ENCODE measurements around the gene MFRP. TPM values are rescaled to one million over a fixed set of nuclear protein-coding genes. Genes with fewer than 3 reads are reported as not detected.
A peak's percentile ranks its signal among the peaks of the same experiment; 100 is the strongest.

The MFRP gene
- total RNA-seq, 1 donor from 2014 or later = not detected

- ATAC-seq = no peak
- intact Hi-C loops (cut with micrococcal nuclease) = no loop called here
- no peak for DNase-seq
Observed at GRCh38 chr11:119341222-119342022, 5.1 kb downstream of the MFRP start.

DNA sequence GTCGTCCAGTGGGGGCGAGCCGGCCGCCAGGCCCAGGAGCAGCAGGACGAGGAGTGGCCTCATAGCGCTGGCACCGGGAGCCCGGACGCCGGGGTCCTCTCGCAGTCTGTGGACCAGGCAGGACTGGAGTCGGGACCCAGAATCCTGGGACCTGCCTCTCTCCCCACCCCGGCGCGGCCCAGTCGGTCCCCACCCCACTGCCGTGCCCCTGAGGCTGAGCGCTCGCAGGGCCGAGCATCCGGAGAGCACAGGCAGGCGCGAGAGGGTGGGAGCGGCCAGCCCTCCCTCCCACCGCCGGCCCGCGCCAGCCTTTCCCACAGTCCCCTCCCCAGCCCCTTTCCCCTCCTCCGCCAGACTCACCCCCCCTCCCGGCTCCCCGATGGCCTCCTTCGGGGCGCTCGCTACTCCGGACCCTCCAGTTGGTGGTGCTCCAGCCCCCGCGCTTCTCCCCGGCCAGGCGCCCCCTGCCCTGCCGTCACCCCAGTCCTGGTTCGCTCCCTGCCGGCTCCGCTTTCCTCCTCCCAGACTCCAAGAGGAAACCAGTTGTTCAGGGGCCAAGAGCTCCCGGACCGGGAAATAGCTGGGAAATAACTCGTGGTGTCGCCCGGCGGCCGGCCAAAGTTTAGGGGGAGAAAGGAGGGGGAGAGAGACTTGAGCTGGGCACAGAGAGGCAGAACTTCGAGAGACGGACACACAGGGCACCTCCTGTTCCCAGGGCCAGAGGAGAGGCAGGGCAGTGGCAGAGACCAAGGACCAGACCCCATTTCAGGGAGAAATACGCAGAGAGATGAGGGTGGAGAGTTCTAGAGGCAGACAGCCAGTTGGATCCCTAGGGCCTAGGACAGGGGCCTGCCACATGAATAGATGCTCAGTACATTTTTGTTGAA is 5.9 kb downstream of the MFRP start, which contains the start of gene C1QTNF5:
Gene C1QTNF5 (minus strand): TSS at position 549 of the 887 bp plus-strand sequence. CDS start 486 bp downstream, at position 63.
- DNase-seq (peak; percentile 91), ATAC-seq (peak; percentile 65)
- intact Hi-C loops (cut with micrococcal nuclease) = no loop called here

DNA sequence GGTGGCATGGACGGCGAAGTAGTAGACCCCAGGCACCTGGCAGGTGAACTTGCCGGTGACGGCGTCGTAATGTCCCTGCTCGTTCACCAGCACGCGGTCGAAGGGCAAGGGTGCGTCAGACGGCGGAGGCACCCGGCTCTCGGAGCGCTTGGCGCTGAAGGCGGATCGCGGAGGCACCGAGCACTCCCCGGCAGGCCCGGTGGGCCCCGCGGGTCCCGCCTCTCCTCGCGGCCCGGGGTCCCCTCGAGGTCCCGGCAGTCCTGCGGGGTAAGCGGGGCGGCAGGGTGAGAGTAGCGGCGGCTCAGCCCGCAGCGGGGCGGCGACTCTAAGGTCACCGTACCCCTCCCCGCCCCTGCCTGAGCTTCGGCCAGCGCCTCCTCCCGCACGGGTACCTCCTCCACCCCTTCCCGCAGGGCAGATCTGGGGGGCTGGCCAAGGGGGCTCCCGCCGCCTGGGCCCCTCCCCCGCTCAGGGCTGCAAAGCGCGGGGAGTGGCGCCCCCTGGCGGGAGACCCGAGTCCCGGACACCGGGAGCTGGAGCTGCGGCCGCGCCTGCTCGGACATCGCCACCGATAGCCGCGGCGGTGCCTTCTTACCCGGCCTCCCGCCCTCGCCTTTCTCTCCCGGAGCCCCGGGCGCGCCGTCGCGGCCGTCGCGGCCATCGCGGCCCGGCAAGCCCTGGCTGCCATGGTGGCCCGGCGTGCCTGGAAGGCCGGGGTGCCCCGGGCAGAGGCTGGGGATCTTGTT is 6.7 kb downstream of the MFRP start:
- peak; percentile 88 for DNase-seq
- intact Hi-C loops (cut with micrococcal nuclease) = no loop called here
- peak; percentile 78 for ATAC-seq

- DNase-seq = peak; percentile 56
- intact Hi-C loops (cut with micrococcal nuclease) = no loop called here
Observed at GRCh38 chr11:119338965-119339588, 7.4 kb downstream of the MFRP start.

DNA sequence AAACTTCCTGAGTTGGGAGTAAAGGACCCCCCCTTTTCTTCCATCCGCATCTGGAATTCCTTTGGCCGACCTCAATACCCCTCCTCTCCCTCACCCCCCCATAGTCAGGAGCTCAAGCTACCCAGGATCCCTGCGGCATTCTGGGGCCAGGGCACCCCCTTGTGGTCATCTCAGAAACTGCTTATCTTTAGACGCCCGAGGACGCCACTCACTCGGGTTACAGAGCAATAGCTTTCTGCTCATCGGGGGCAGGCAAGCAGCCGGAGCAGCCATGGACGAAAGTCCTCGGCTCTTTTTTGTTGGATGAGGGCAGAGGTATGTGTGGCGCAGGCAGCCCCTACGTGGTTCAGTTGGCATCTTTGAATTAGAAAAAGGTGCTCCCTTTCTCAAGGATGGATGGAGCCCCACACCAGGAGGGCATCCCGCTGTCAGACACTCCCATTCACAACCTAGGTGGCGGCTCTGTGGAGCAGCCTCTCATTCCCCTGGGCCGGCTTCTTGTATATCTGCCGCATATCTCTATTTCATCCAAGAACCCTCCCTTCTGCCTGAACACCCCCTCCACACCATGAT is 8.1 kb downstream of the MFRP start:
- DNase-seq (peak; percentile 71), ATAC-seq (peak; percentile 16)
- intact Hi-C loops (cut with micrococcal nuclease) = no loop called here

More at GRCh38 chr11:119338965-119339588, 7.4 kb downstream of the MFRP start:
- ATAC-seq = peak; percentile 8

GRCh38 chr11:119337581-119338317 is 8.8 kb downstream of the MFRP start:
- DNase-seq (no peak), ATAC-seq (no peak)
- intact Hi-C loops (cut with micrococcal nuclease) = no loop called here

GRCh38 chr11:119336744-119337469 is 9.6 kb downstream of the MFRP start:
- no peak for ATAC-seq
- no peak for DNase-seq
- intact Hi-C loops (cut with micrococcal nuclease) = no loop called here

GRCh38 chr11:119335655-119336543 is 10.6 kb downstream of the MFRP start:
- ATAC-seq (no peak), DNase-seq (peak; percentile 50)

GRCh38 chr11:119335091-119335654 is 11.3 kb downstream of the MFRP start:
- intact Hi-C loops (cut with micrococcal nuclease) = no loop called here
- ATAC-seq (no peak), DNase-seq (no peak)

More at GRCh38 chr11:119335655-119336543, 10.6 kb downstream of the MFRP start:
- intact Hi-C loops (cut with micrococcal nuclease) = no loop called here

DNA sequence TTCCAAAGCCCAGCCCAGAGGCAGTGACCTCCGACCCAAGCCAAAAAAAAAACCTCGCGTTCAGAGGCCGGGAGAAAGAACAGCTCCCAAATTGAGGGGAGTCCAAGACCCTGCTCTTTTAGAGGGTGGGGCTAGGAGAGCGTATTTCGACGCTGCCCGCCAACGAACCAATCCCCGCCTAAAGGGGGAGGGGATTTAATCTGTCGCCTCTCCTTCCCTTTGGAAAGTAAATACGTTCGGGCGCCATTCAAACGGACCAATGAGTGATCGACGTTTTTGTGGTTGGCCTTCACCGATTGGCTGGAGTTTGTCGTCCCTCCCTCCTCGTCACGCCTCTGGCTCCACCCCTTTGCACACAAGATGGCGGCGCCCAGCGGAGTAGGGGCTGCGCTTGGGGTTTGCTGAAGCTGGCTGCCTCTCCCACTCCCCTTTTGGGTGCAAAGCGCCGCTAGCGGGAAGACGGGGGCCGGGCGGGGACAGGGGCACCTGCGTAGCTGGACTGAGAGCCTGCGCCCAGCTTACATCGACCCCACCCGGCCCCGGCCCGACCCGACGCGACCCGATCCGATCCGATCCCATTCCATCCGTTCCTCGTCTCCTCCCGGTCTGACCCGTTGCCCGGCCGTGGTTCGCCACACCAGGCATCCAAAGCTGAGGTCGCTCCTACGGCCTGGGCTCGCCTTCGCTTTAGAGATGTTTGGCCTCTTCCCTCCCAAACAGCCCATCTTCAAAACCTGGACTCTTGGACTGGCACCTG is 12.2 kb downstream of the MFRP start, which contains the start of gene RNF26:
Gene RNF26 (plus strand): TSS at position 354 of the 757 bp plus-strand sequence. CDS start 596 bp downstream, outside the sequence.
- DNase-seq (peak; percentile 92), ATAC-seq (peak; percentile 92)
- intact Hi-C loops (cut with micrococcal nuclease) = no loop called here

DNA sequence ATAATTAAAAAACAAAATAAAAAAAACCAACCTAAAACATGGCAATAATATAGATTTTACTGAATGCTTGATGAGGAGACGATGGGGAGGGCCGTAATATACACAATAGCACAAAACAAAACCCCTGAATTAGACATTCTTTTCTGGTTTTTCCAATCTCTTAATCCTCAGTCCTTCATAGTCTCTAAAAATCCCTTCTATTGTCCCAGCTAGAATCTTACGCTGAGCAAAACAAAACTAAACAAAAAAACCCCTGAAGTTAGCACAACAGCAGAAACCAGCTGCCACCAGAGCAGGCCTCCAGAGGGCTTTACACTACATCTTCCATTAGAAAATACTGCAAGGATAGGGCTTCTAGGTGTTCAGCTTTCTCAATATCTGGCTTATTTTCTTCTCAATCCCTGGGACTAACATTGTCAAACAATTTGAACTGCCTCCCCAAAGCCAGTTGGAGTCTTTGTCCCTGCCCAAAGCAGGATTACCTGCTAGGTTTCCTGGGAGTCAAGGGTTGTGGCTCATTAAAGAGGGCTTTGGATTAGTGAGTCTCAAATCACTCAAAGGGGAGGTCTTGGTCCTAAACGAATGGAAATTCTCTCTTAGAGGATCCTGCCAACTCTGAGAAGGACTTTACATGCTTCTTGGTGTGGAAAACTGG is 14.3 kb downstream of the MFRP start:
- intact Hi-C loops (cut with micrococcal nuclease) = no loop called here
- no peak for DNase-seq
- no peak for ATAC-seq

GRCh38 chr11:119330237-119330636 is 16.3 kb downstream of the MFRP start:
- intact Hi-C loops (cut with micrococcal nuclease) = no loop called here
- DNase-seq (no peak), ATAC-seq (no peak)

- ATAC-seq = no peak
- intact Hi-C loops (cut with micrococcal nuclease) = no loop called here
Observed at GRCh38 chr11:119329320-119329719, 17.2 kb downstream of the MFRP start.

DNA sequence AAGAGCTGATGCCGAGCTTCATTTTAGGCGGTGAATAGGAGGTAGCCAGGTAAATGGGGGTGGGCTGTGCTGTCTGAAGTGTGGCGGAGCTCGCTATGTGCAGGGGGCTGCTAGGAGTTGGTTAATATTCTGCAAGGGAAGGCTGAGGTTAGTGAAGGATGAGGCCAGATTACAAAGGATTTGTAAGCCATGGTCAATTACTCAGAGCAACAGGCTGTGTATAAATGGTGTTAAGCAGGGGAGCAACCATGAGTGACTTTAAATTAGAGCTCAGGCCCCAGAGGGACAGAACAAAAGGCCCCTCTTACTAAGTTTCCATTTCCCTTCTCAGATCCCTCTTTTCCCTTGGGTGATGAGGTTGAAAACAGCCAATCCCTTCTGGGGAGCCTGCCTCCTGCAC is 22.3 kb downstream of the MFRP start:
- ATAC-seq = no peak
- intact Hi-C loops (cut with micrococcal nuclease) = no loop called here

More at GRCh38 chr11:119329320-119329719, 17.2 kb downstream of the MFRP start:
- DNase-seq = no peak

More for the DNA sequence above, 22.3 kb downstream of the MFRP start:
- DNase-seq = no peak

All from left ventricle myocardium superior (tissue), 1 donor.